Spleen (tissue), 11 donors: ENCODE data around the gene JARID2. TPM values are rescaled to one million over a fixed set of nuclear protein-coding genes. Genes with fewer than 3 reads are reported as not detected.

Source experiments
- DNase-seq: peaks from one replicate; pipeline ENCODE4 v3.0.0-alpha.2; 2020
- H3K27ac ChIP-seq, 8 donors: fragments of 200-600 bp; sonication (generic) in 7 of 8; 1 replicate in 4 of 8; 2 replicates in 4 of 8; pipeline versions ENCODE4 v1.5.0 to v1.8.0; 2016 to 2021; ENCODE audit warnings: inconsistent platforms in 4 of 8, mild to moderate bottlenecking in 4 of 8, moderate library complexity in 1 of 8
- H3K27me3 ChIP-seq, 7 donors: fragments of 200-600 bp; sonication (generic) in 6 of 7; replicated peaks in 1 of 7; 1 replicate in 4 of 7; 2 replicates in 3 of 7; pipeline versions ENCODE4 v1.5.0 to v1.8.0; 2016 to 2021; ENCODE audit warnings: inconsistent platforms in 3 of 7, mild to moderate bottlenecking in 1 of 7
- H3K36me3 ChIP-seq, 6 donors: fragments of 200-600 bp; sonication (generic) in 5 of 6; 1 replicate in 4 of 6; 2 replicates in 2 of 6; pipeline versions ENCODE4 v1.5.0 to v1.8.0; 2016 to 2021; ENCODE audit warnings: inconsistent platforms in 2 of 6
- H3K4me1 ChIP-seq, 6 donors: fragments of 200-600 bp; sonication (generic) in 5 of 6; 1 replicate in 3 of 6; 2 replicates in 3 of 6; pipeline versions ENCODE4 v1.5.0 to v1.8.0; 2016 to 2021; ENCODE audit warnings: inconsistent platforms in 3 of 6
- H3K4me3 ChIP-seq, 8 donors: fragments of 200-600 bp; sonication (generic) in 7 of 8; 1 replicate in 4 of 8; 2 replicates in 4 of 8; pipeline versions ENCODE4 v1.5.0 to v1.8.0; 2016 to 2021; ENCODE audit warnings: inconsistent platforms in 4 of 8, mild to moderate bottlenecking in 4 of 8, moderate library complexity in 2 of 8
- H3K9me3 ChIP-seq, 8 donors: fragments of 200-600 bp; sonication (generic) in 7 of 8; 1 replicate in 4 of 8; 2 replicates in 4 of 8; pipeline versions ENCODE4 v1.5.0 to v1.8.0; 2016 to 2021; ENCODE audit warnings: inconsistent platforms in 4 of 8
- CTCF ChIP-seq, 11 experiments: fragments of 200-600 bp in 7 of 11; fragments of 450-650 bp in 4 of 11; sonication (generic) in 4 of 11; IDR thresholded peaks in 8 of 11; conservative IDR thresholded peaks in 3 of 11; 1 replicate in 7 of 11; 2 replicates in 4 of 11; pipeline versions ENCODE4 v1.4.0 to v1.8.0; 2016 to 2021; ENCODE audit warnings: antibody characterized with exemption in 11 of 11, inconsistent platforms in 4 of 11, mild to moderate bottlenecking in 1 of 11
- POLR2A ChIP-seq, 3 donors: fragments of 450-650 bp; IDR thresholded peaks; one replicate each; pipeline ENCODE4 v1.5.1; 2017; ENCODE audit warnings: antibody characterized with exemption in 3 of 3, mild to moderate bottlenecking in 1 of 3
- POLR2AphosphoS5 ChIP-seq, 3 donors: sonication (generic); formaldehyde crosslinking; IDR thresholded peaks; one replicate each; pipeline ENCODE4 v1.5.1; 2017; ENCODE audit warnings: antibody characterized with exemption in 3 of 3
- whole genome bisulfite sequencing, 5 donors: extraction: QIAGEN DNeasy Blood & Tissue Kit in 3 of 5; methylation state at CpG; one replicate each; pipeline versions ENCODE4 v1.1.5 to v1.1.7; 2013 to 2018; 5-methylcytosine and 5-hydroxymethylcytosine counted together
- intact Hi-C: fragments of 100-400 bp; cut with DNase I; formaldehyde crosslinking; loops from one replicate; pipeline ENCODE4 v1.15.0; 2023; ENCODE audit warnings: low total_unique reads
- polyA plus RNA-seq, 3 donors: library from polyadenylated mRNA; stranded (reverse); fragments of 200-250 nt; gene quantifications; one replicate each; pipeline ENCODE4 v1.2.1, GENCODE V29; 2013
- total RNA-seq, 7 donors: library from RNA; depleted of rRNA in 3 of 7; stranded (reverse); fragments of >200 nt in 3 of 7; fragmentation: NEBNext Ultra II Directional in 4 of 7; extraction: Animal tissue kit (Norgen Biotek cat#: 25700) in 4 of 7; gene quantifications; one replicate each; pipeline versions ENCODE4 v1.1.0 to v1.2.1, GENCODE V29; 2016 to 2021
- donor health status: healthy with polysubstance abuse.
- donor health status: DM: no; HTN: no; CAD: no; lungs with moderate emphysema.
- donor health status: DM: no; HTN: no; CAD: no.
- donor health status: Bipolar disorder and iron deficiency.
- donor health status: healthy.
- donor health status: DM: no; HTN: no; CAD: no.
- donor health status: DM: yes; HTN: yes; CAD: no.

Gene JARID2
- total and polyA plus RNA-seq, 10 donors, result 4.4 to 27.1 (median 20.6) TPM

- intact Hi-C loops, result no loop called here
These were observed 189.0 kb downstream of the JARID2 start for GRCh38 chr6:15434823-15435380.

GRCh38 chr6:15435468-15435867, 189.6 kb downstream of the JARID2 start:
- peaks cover 49 to 100% (median 83%) of the 10 kb centered on the region in 6 donors for H3K4me1 ChIP-seq
- intact Hi-C loops, result no loop called here
- H3K4me3 ChIP-seq, result no peak overlapping the region
- H3K27me3 ChIP-seq, result no peaks in the 10 kb centered on the region
- DNase-seq, result no peak
- H3K36me3 ChIP-seq, result no peaks in the 10 kb centered on the region
- H3K9me3 ChIP-seq, result peaks cover 0 to 11% (median 10%) of the 10 kb centered on the region in 8 donors
- TF ChIP-seq POLR2AphosphoS5 (IDR thresholded peaks at IDR 0.05) (no peak), CTCF (IDR thresholded peaks at IDR 0.05 in 8 of 11, conservative IDR thresholded peaks at IDR 0.05 in 3 of 11) (no peak), POLR2A (IDR thresholded peaks at IDR 0.05) (no peak)
- H3K27ac ChIP-seq, result no peak overlapping the region
- 87 to 95% (median 93%) methylated on average over 1 of the region's 1 CpG for WGBS, 5 donors

More at GRCh38 chr6:15434823-15435380, 189.0 kb downstream of the JARID2 start:
- no peak for DNase-seq
- Histone ChIP-seq H3K27me3 (no peaks in the 10 kb centered on the region), H3K36me3 (no peaks in the 10 kb centered on the region), H3K27ac (peak overlapping the region in 2 of 8 donors; percentile 10), H3K9me3 (peaks cover 0 to 11% (median 10%) of the 10 kb centered on the region in 8 donors), H3K4me3 (no peak overlapping the region), H3K4me1 (peaks cover 52 to 100% (median 83%) of the 10 kb centered on the region in 6 donors)
- TF ChIP-seq CTCF (IDR thresholded peaks at IDR 0.05 in 8 of 11, conservative IDR thresholded peaks at IDR 0.05 in 3 of 11) (no peak), POLR2A (IDR thresholded peaks at IDR 0.05) (no peak), POLR2AphosphoS5 (IDR thresholded peaks at IDR 0.05) (no peak)
- WGBS, 5 donors, result 95 to 100% (median 98%) methylated on average over 2 of the region's 2 CpGs

- peaks cover 58 to 100% (median 85%) of the 10 kb centered on the region in 6 donors for H3K4me1 ChIP-seq
- DNase-seq, result no peak
- H3K9me3 ChIP-seq, result peaks cover 0 to 11% (median 10%) of the 10 kb centered on the region in 8 donors
- H3K4me3 ChIP-seq, result no peak overlapping the region
- no peaks in the 10 kb centered on the region for H3K27me3 ChIP-seq
- WGBS, 5 donors, result 91 to 96% (median 91%) methylated on average over 3 of the region's 3 CpGs
- no peaks in the 10 kb centered on the region for H3K36me3 ChIP-seq
- peak overlapping the region in 2 of 8 donors; percentile 12 to 38 for H3K27ac ChIP-seq
- intact Hi-C loops, result no loop called here
- TF ChIP-seq CTCF (IDR thresholded peaks at IDR 0.05 in 8 of 11, conservative IDR thresholded peaks at IDR 0.05 in 3 of 11) (no peak), POLR2A (IDR thresholded peaks at IDR 0.05) (no peak)
These were observed 190.6 kb downstream of the JARID2 start for GRCh38 chr6:15436451-15436850.

GRCh38 chr6:15437090-15437635, 191.3 kb downstream of the JARID2 start:
- 36 to 52% (median 44%) methylated on average over 3 of the region's 3 CpGs for WGBS, 5 donors
- no peak for DNase-seq
- peaks cover 0 to 11% (median 10%) of the 10 kb centered on the region in 8 donors for H3K9me3 ChIP-seq
- H3K4me1 ChIP-seq, result peaks cover 59 to 100% (median 85%) of the 10 kb centered on the region in 6 donors
- intact Hi-C loops, result no loop called here
- H3K27me3 ChIP-seq, result no peaks in the 10 kb centered on the region
- peak overlapping the region in 4 of 8 donors; percentile 8 to 38 (median 10) for H3K27ac ChIP-seq
- TF ChIP-seq POLR2A (IDR thresholded peaks at IDR 0.05), result no peak
- TF ChIP-seq POLR2AphosphoS5 (IDR thresholded peaks at IDR 0.05), result no peak
- no peak for TF ChIP-seq CTCF (IDR thresholded peaks at IDR 0.05 in 8 of 11, conservative IDR thresholded peaks at IDR 0.05 in 3 of 11)
- no peaks in the 10 kb centered on the region for H3K36me3 ChIP-seq
- H3K4me3 ChIP-seq, result no peak overlapping the region
